T-helper 1 cell treated with Interleukin-12 subunit alpha and Interleukin-12 subunit beta and Interleukin-4 antibody, amounts not matched to agents 30 μg/mL and 1 μg/mL, for 36 hours (primary cell): ENCODE results near the gene ZACN.
A peak's percentile ranks its signal among the peaks of the same experiment; 100 is the strongest.
"Not testable (repeated sequence)": the region's sequence is repeated elsewhere in the genome, so short reads cannot be mapped to it uniquely, and the experiment has no call there.

ENCODE experiments used
- H3K27ac Mint-ChIP-seq: one replicate; pipeline ENCODE4 v1.8.0; 2021; ENCODE audit warnings: mild to moderate bottlenecking, mixed read lengths
- H3K27me3 Mint-ChIP-seq: one replicate; pipeline ENCODE4 v1.8.0; 2021; ENCODE audit warnings: low read depth, mixed read lengths
- H3K36me3 Mint-ChIP-seq: one replicate; pipeline ENCODE4 v1.8.0; 2021; ENCODE audit warnings: low read depth, mixed read lengths
- H3K4me1 Mint-ChIP-seq: one replicate; pipeline ENCODE4 v1.8.0; 2021; ENCODE audit warnings: low read depth, mixed read lengths
- H3K4me3 Mint-ChIP-seq: one replicate; pipeline ENCODE4 v1.8.0; 2021; ENCODE audit warnings: mild to moderate bottlenecking, moderate library complexity, mixed read lengths
- H3K9me3 Mint-ChIP-seq: one replicate; pipeline ENCODE4 v1.8.0; 2021; ENCODE audit warnings: mixed read lengths

ZACN gene

DNA sequence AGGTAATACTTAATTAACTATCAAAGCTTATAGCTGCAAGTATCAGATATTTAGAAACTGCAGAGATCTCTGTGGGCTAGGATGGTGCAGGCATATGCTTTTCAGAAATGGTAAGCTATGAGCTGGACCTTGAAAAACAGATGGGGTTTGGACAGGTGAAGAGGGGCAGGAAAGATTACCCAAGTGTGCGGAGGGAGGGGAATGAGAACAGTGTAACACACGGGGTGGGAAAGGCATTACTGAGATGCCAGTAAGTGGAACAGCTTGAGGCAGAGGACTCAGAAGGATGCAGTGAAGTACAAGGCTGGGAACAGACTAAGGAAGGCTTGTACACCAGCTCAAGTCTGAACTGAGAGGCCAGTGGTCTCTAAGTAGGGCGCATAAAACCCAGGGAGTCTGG lies 29.7 kb upstream of the ZACN start:
- H3K4me3 Mint-ChIP-seq: no peak overlapping the region
- H3K4me1 Mint-ChIP-seq: peaks cover 10% of the 10 kb centered on the region
- no peaks in the 10 kb centered on the region for H3K9me3 Mint-ChIP-seq
- no peak overlapping the region for H3K27ac Mint-ChIP-seq
- H3K27me3 Mint-ChIP-seq: no peaks in the 10 kb centered on the region
- peaks cover 58% of the 10 kb centered on the region for H3K36me3 Mint-ChIP-seq

DNA sequence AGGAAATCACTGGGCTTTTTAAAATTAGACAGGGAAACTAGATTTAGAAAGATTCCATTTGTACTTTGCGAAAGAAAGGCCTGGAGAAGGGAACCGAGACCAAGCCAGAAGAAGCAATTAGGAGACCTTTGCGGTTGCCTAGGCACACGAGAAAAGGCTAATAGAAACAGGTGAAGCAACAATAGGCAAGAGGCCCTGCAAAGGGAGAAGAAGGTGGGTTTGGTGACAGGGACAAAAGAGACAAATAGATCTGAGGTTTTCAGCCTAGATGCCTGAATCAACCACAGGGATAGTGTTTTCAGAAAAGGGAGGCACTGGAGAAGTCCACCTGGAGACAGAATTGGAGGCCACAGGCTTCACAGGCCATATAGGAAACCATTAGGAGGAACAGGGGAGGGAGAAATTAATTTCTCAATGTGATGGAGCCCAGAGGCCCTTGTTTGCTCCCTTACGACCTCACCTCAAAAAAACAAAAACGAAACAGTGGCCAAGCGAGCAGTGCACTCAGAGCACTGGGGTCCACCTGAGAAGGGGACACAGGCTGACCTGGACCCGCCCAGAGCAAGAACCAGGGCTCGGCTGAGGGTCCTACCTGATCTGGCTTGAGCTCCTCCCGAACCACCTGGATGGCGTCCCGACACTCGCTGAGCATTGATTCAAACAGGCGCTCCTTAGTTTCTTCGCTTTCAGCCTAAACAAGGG lies 29.0 kb upstream of the ZACN start:
- peaks cover 10% of the 10 kb centered on the region for H3K4me1 Mint-ChIP-seq
- peaks cover 55% of the 10 kb centered on the region for H3K36me3 Mint-ChIP-seq

DNA sequence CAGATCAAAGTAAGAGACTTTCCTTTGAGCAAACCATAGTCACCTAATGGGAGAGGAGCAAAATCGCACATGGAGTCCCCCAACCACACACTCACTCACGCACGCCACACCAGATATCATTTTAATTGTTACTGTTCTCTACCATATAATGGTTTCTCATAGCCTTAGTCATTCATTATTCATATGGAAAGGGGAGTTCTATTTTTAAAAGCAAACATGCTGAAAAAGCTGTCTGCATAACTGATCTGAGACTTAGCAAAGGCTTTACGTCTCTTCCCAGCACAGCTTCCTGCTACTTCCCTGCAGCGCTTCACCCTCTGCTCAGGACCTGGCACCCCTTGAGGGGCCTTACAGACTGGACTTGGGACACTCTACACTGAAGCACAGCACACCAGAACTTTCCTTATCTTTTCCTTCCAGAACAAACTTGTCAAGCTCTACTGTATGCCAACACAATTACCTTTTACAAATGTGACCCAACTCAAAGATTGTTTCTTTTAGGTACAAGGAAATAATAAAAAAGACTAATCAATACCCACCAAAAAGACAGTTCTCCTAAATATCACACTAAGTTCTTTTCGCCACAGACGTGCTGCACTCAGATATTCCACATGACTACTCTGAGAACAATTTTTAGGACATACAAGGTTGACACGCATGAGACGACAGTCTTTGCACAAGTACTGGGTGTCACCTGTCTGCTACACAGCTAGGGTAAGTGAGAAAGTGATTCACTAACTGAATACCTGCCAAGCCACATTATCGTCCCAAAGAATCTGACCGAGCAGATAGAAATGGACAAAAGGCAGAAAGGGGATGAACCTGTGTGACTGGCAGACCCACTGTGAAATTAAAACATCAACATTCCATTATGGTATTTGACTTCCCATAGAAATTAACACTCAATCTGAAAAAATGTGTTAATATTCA lies 28.2 kb upstream of the ZACN start:
- Mint-ChIP-seq H3K4me3 (no peak overlapping the region), H3K9me3 (no peaks in the 10 kb centered on the region), H3K4me1 (peaks cover 10% of the 10 kb centered on the region), H3K36me3 (peaks cover 48% of the 10 kb centered on the region), H3K27ac (no peak overlapping the region), H3K27me3 (no peaks in the 10 kb centered on the region)

More for the DNA sequence above, 29.0 kb upstream of the ZACN start:
- H3K27ac Mint-ChIP-seq: no peak overlapping the region
- no peaks in the 10 kb centered on the region for H3K9me3 Mint-ChIP-seq
- H3K4me3 Mint-ChIP-seq: no peak overlapping the region
- H3K27me3 Mint-ChIP-seq: no peaks in the 10 kb centered on the region

DNA sequence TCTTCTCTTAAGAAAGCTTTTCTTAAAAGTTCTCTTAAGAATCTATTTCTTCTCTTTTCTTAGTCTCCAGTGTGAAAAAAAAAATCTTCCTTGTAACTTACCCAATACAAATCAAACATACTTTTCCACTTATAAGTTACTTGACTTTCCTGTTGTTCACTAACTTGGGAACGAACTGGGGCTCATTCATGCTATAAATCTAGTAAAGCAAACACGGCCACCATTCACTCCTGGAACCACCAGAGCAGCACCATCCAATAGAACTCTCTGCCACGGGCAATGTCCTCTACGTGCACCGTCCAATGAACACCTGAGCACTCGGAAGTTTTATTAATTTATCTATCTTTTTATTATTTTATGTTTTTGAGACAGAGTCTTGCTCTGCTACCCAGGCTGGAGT lies 27.4 kb upstream of the ZACN start:
- H3K4me1 Mint-ChIP-seq: peaks cover 10% of the 10 kb centered on the region
- no peak overlapping the region for H3K27ac Mint-ChIP-seq
- H3K4me3 Mint-ChIP-seq: no peak overlapping the region
- H3K36me3 Mint-ChIP-seq: peaks cover 49% of the 10 kb centered on the region
- no peaks in the 10 kb centered on the region for H3K27me3 Mint-ChIP-seq
- no peaks in the 10 kb centered on the region for H3K9me3 Mint-ChIP-seq

DNA sequence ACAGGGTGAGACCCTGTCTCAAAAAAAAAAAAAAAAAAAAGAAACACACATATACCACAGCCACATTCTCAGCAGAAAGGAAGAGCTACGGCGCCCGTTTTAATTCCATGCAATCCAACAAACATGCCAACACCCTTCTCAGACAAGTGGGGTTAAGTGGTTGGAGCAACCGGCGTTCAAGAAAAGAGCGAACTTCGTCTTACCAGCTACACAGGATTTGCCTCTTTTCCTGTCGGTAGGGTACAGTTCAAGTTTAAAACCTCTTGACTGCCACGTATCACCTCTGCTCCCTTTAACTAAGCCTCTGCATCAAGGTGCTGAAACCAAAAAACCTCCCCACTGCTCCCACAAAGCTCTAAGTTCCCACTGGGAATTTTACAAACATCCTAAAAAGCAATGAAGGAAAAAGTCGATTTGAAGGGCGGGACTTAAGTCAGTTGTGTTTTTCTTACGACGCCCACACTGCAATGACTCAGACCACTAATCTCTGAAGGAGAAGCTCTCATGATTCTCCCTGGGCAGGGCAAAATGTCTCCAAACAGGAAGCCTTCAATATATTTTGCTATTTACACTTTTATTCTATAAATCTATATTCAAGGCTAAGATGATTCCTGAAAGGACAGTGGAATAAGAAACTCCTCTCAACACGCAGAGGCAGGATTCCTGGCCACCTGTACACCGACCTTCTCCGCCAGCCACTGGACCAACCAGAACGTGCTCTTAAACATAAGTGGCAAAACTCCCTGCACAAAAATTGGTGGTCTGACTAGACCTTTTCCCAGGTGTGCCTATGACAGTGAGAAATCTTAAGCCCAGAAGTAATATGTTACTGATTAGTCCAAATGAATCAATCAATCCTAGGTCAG lies 25.5 kb upstream of the ZACN start:
- no peaks in the 10 kb centered on the region for H3K9me3 Mint-ChIP-seq
- H3K27ac Mint-ChIP-seq: no peak overlapping the region
- peaks cover 10% of the 10 kb centered on the region for H3K4me1 Mint-ChIP-seq
- peaks cover 51% of the 10 kb centered on the region for H3K36me3 Mint-ChIP-seq
- no peaks in the 10 kb centered on the region for H3K27me3 Mint-ChIP-seq
- H3K4me3 Mint-ChIP-seq: no peak overlapping the region

DNA sequence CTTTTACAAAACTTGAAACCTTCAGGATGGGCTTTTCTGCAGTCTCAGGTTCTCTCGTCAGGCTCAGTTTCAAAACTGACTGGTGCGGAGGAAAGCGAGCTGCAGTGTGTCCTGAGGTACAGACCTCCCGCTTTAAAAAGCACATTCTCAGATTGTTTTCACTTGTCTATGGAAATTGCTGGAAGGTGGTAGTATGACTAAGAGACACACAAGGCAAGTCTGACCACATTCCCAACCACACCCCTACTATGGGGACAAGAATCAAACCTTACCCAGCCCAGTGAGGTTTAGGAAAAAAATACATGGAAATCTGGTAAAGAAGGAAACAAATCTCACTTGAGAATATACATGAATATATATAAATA lies 24.9 kb upstream of the ZACN start:
- no peak overlapping the region for H3K4me3 Mint-ChIP-seq
- H3K9me3 Mint-ChIP-seq: no peaks in the 10 kb centered on the region
- H3K27me3 Mint-ChIP-seq: no peaks in the 10 kb centered on the region
- peaks cover 10% of the 10 kb centered on the region for H3K4me1 Mint-ChIP-seq
- H3K27ac Mint-ChIP-seq: no peak overlapping the region
- peaks cover 52% of the 10 kb centered on the region for H3K36me3 Mint-ChIP-seq

DNA sequence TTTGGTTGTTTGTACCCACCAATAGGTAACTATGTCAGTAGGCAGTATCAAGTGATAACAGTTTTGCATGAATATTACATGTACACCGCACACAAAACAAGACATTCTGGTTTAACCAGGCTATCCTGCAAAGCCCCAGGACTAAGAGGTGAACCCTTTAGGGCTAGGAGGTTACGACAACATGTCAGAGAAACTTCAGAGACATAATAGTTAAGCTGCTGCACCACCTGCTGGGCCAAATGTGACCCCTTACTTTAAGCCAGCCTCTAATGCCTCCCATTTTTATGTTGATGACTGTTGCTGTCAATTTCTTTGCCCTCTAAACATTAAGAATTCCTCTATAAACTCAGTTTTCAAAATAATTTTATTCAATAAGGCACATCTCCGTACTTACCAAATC lies 22.1 kb upstream of the ZACN start:
- H3K27ac Mint-ChIP-seq: no peak overlapping the region
- H3K36me3 Mint-ChIP-seq: peaks cover 47% of the 10 kb centered on the region
- H3K9me3 Mint-ChIP-seq: no peaks in the 10 kb centered on the region
- H3K4me1 Mint-ChIP-seq: peaks cover 4% of the 10 kb centered on the region
- no peak overlapping the region for H3K4me3 Mint-ChIP-seq
- H3K27me3 Mint-ChIP-seq: no peaks in the 10 kb centered on the region

DNA sequence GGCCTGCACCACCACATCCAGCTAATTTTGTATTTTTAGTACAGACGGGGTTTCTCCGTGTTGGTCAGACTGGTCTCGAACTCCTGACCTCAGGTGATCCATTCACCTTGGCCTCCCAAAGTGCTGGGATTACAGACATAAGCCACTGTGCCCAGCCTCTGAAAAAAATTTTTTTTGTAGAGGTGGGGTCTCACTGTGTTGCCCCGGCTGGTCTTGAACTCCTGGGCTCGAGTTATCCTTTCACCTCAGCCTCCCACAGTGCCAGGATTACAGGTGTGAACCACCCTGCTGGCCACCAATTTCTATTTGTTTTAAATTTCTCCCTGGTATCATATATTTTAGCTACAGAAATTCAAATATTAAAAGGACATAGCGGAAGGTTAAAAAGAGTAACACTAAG lies 20.7 kb upstream of the ZACN start:
- H3K36me3 Mint-ChIP-seq: peaks cover 53% of the 10 kb centered on the region

DNA sequence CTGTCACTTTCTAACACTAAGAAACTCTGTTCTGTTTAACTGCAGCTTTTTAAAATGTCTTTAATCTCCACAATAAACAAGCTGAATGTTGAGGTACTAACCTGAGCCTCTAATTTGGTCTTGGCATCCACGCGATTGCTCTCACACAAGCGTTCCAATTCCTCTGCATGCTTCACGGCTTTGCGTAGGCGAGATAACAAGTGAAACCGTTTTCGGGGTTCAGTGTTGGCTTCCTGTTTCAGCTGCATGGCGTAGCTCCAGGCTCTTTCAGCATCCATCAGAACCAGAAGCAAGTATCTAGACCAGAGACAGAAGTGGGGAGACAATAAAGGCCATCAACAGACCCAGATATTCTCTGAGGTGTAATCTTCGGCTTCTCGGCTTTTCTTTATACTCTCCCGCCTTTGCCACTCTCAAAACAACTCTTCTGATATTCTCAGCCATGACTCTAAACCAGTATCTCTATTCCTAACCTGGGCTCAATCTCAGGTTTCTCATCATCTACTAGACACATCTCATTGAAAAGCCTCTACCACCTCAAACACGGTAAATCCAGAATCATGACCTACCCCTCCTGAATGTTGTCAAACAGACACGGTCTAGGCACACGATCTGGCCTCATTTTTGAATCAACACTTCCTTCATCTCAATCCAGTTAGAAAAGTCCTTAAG lies 15.0 kb upstream of the ZACN start:
- Mint-ChIP-seq H3K4me3 (peak overlapping the region; percentile 66), H3K36me3 (peaks cover 55% of the 10 kb centered on the region), H3K4me1 (peaks cover 16% of the 10 kb centered on the region), H3K27me3 (no peaks in the 10 kb centered on the region), H3K9me3 (no peaks in the 10 kb centered on the region), H3K27ac (peak overlapping the region; percentile 37)

More for the DNA sequence above, 20.7 kb upstream of the ZACN start:
- H3K4me1 Mint-ChIP-seq, H3K27me3 Mint-ChIP-seq, H3K9me3 Mint-ChIP-seq, H3K27ac Mint-ChIP-seq, H3K4me3 Mint-ChIP-seq: not testable (repeated sequence)

DNA sequence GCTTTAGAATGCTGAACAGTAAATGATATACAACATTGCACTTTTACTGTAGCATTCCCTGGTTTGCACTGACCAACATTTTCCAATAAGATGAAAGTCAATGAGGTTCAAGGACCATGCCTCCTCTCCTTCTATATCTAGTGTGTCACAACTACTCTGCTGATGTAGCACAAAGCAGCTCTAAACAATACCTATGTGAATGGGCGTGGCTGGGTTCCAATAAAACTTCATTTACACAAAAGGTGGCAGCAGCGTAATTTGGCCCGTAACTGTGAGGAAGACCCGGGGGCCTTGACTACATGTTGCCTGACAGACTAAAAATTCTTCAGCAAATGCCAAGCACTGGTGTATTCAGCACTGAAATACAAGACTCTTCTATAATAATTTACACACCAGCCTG lies 13.2 kb upstream of the ZACN start:
- no peaks in the 10 kb centered on the region for H3K9me3 Mint-ChIP-seq
- no peak overlapping the region for H3K27ac Mint-ChIP-seq
- peaks cover 24% of the 10 kb centered on the region for H3K4me1 Mint-ChIP-seq
- H3K27me3 Mint-ChIP-seq: no peaks in the 10 kb centered on the region
- no peak overlapping the region for H3K4me3 Mint-ChIP-seq
- H3K36me3 Mint-ChIP-seq: peaks cover 46% of the 10 kb centered on the region

DNA sequence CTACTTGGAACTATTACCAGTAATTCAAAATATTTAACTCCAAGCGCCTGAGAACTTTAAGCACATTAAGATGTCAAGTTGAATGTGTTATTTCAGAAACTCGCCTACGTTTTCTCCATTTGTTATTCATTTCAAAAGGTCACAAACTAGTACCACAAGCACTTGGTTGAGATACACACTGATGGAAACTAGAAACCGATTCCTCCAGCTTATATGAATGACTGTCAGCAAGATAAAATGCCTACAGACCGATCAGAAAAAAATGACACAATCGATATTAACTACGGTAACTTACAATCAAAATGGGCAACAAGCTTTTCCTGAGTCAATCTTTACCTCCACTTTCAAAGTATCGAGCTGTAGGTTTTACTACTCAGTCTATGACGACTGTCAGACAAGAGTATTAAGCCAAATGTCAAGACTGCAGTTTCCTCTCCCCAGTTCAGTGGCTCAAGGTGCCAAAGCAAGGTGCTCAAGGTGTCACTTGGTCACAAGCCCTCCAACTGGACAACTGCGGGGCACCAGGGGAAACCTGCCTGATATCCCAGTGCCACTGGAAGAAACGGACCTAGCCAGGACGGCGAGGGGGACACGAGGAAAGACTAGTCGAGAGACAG lies 7.3 kb upstream of the ZACN start:
- Mint-ChIP-seq H3K27ac (peak overlapping the region; percentile 94), H3K4me3 (peak overlapping the region; percentile 97), H3K4me1 (peaks cover 30% of the 10 kb centered on the region), H3K36me3 (peaks cover 15% of the 10 kb centered on the region), H3K27me3 (peaks cover 30% of the 10 kb centered on the region), H3K9me3 (no peaks in the 10 kb centered on the region)

DNA sequence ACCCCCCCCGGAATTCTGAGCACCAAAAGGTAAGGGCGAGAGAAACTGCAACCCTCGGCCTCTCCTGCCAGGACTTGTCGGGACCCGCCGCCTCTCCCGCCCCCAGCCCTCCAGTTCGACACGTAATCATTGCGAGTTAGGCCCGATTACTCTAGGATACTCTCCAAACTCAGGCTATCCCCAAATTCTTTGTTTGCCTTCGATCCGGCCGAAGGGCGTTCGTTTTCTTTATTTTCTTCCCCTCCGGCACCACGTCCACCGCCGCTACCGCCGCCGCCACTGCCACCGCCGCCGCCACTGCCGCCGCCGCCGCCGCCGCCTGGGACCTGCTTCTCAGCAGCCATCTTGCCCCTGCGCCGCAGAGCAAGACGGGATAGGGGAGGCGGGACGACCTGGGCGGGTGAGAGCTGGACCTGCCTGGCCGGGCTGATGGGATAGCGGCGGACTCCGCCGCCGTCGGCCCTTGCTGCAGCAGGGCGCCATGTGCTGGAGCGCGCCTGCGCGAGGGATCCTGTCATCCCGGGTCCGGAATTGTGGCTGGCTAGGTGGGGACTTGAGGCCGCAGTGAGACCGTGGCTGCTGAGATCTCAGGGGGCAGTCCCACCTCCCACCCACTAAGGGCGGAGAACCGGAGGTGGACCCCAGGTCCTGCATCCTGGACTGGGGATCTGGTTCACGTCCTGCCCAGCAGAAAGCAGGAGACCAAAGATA lies 6.7 kb upstream of the ZACN start, which contains the start of gene SRP68:
TSS of gene SRP68 (minus strand) at position 370 of the 711 bp plus-strand sequence. CDS start at position 344, 26 bp downstream.
- H3K27me3 Mint-ChIP-seq: peaks cover 37% of the 10 kb centered on the region
- peaks cover 32% of the 10 kb centered on the region for H3K4me1 Mint-ChIP-seq
- peaks cover 12% of the 10 kb centered on the region for H3K36me3 Mint-ChIP-seq
- no peaks in the 10 kb centered on the region for H3K9me3 Mint-ChIP-seq
- H3K27ac Mint-ChIP-seq: peak within 1 kb of the TSS; percentile 94
- peak within 1 kb of the TSS; percentile 97 for H3K4me3 Mint-ChIP-seq
